ENCODE results near the gene WDPCP. TPM values are rescaled to one million over a fixed set of nuclear protein-coding genes. Genes with fewer than 3 reads are reported as not detected.

Gene WDPCP
- total and polyA plus RNA-seq, 10 of the 15 experiments (the other 5 are each of a cell fraction or from before 2014, with no cell fraction given): 2.1 to 7.9 (median 4.6) TPM

DNA sequence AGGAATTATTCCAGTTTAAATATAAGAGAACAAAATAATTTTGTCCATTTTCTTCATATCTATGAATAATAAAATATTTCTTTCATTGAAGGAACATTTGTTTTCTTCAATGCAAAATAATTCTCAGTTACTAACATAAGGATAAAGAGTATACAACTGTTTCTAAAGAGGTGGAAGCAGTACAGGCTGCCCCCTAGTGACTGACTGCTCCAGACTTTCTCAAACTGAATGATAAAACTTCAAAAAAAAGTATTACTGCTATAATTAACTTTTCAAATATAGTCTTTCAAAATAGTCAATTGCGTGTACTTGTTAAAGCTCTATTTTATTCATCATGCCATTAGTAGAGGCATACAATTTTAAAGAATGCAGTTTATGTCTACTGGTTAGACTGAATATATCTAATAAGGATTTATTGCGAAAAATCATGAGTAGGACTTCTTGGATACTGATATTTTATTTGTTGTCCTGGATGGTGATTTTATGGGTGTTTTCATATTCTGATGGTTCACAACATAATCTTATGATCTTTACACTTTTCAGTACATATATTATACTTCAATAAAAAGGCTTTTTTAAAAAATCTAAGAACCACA, 100.1 kb downstream of the WDPCP start:
- FAIRE-seq (peak; percentile 80), DNase-seq (ENCODE audit: low read depth, low spot score) (no peak), ATAC-seq (peak; percentile 66)
- H4K20me1 ChIP-seq (ENCODE audit: control insufficient read depth, insufficient read depth): no peaks in the 10 kb centered on the region
- intact Hi-C loops (cut with micrococcal nuclease; ENCODE audit: unreplicated experiment) (loop anchor here (2.0 to 5.0 kb wide), 3 partner anchors 409 to 1029 kb away; no protein-coding TSS in a partner anchor), in situ Hi-C loops (cut with MboI) (loop anchor here (10.0 to 25.0 kb wide), 2 partner anchors 703 to 1026 kb away; no protein-coding TSS in a partner anchor)
- H3K27me3 ChIP-seq (replicated peaks in 1 of 2; ENCODE audit: control insufficient read depth in 2 of 2, insufficient read depth in 2 of 2, low read length in 1 of 2): no peaks in the 10 kb centered on the region
- no peak overlapping the region for H2AFZ ChIP-seq (ENCODE audit: control insufficient read depth, low read depth, low read length)
- H3K4me2 ChIP-seq (ENCODE audit: control insufficient read depth, insufficient read depth): no peak overlapping the region
- ChIA-PET SMC1A (ENCODE audit: uncharacterized antibody, unreplicated experiment) (interaction anchor here (0.6 to 4.0 kb wide), 16 partner anchors 10 to 1032 kb away, joined by 3 to 18 read pairs (median 3); no protein-coding TSS in a partner anchor), CTCF (interaction anchor here (0.8 to 5.2 kb wide), 20 partner anchors 8 to 1032 kb away, joined by 3 to 47 read pairs (median 4); no protein-coding TSS in a partner anchor), RAD21 (ENCODE audit: unreplicated experiment) (interaction anchor here (0.7 to 4.2 kb wide), 6 partner anchors 49 to 1031 kb away, joined by 3 to 15 read pairs (median 4); no protein-coding TSS in a partner anchor), POLR2A (interaction anchor here (0.6 kb wide), 1 partner anchor 1031 kb away, joined by 4 read pairs; no protein-coding TSS in a partner anchor)
- no peaks in the 10 kb centered on the region for H3K4me1 ChIP-seq (ENCODE audit: control insufficient read depth, insufficient read depth, low read length)
- no peak overlapping the region for H3K27ac ChIP-seq (ENCODE audit: control insufficient read depth, insufficient read depth)
- H3K9me3 ChIP-seq (replicated peaks; ENCODE audit: control insufficient read depth, insufficient read depth, low read length): no peaks in the 10 kb centered on the region
- TF ChIP-seq ZNF274 (IDR thresholded peaks at IDR 0.05; ENCODE audit: insufficient read depth, insufficient read length) (no peak), BRCA1 (IDR thresholded peaks at IDR 0.05; ENCODE audit: low read depth, low read length) (no peak), SMC3 (IDR thresholded peaks at IDR 0.05; ENCODE audit: borderline replicate concordance, low read length) (peak; percentile 42; the same call in 1 of the 2 replicates), RAD21 (IDR thresholded peaks at IDR 0.05; ENCODE audit: insufficient read depth, low read depth, low read length) (peak; percentile 64), RB1 (IDR thresholded peaks at IDR 0.05; ENCODE audit: borderline replicate concordance) (no peak), CTCF (IDR thresholded peaks at IDR 0.05 in 2 of 3, conservative IDR thresholded peaks at IDR 0.05 in 1 of 3; ENCODE audit: control insufficient read depth in 2 of 3, extremely low read depth in 1 of 3, insufficient read depth in 1 of 3, low read depth in 3 of 3, low read length in 3 of 3) (peak; percentile 54 to 68 (median 61))
- TF ChIP-seq, protein P1, sequence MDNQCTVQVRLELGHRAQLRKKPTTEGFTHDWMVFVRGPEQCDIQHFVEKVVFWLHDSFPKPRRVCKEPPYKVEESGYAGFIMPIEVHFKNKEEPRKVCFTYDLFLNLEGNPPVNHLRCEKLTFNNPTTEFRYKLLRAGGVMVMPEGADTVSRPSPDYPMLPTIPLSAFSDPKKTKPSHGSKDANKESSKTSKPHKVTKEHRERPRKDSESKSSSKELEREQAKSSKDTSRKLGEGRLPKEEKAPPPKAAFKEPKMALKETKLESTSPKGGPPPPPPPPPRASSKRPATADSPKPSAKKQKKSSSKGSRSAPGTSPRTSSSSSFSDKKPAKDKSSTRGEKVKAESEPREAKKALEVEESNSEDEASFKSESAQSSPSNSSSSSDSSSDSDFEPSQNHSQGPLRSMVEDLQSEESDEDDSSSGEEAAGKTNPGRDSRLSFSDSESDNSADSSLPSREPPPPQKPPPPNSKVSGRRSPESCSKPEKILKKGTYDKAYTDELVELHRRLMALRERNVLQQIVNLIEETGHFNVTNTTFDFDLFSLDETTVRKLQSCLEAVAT (IDR thresholded peaks at IDR 0.05): no peak
- WGBS (ENCODE audit: insufficient coverage, insufficient replicate concordance, low lambda C conversion rate, missing lambda C conversion rate): 46% methylated on average over 2 of the region's 2 CpGs
- H3K9ac ChIP-seq (ENCODE audit: control insufficient read depth, insufficient read depth, low read length): no peak overlapping the region
- BruUV-seq (replicated peaks): no TSS peak
- no peaks in the 10 kb centered on the region for H3K36me3 ChIP-seq (ENCODE audit: control insufficient read depth in 2 of 2, insufficient read depth in 2 of 2, low read length in 1 of 2)
- no peak overlapping the region for H3K4me3 ChIP-seq
- H3K79me2 ChIP-seq (ENCODE audit: control insufficient read depth, insufficient read depth, low read length): no peaks in the 10 kb centered on the region
